ENCODE data around the gene B4GALT6. TPM values are rescaled to one million over a fixed set of nuclear protein-coding genes. Genes with fewer than 3 reads are reported as not detected.

Gene B4GALT6
- total and polyA plus RNA-seq, 2 of the 4 experiments (the other 2 are of a cell fraction), result 1.1 to 3.9 TPM

DNA sequence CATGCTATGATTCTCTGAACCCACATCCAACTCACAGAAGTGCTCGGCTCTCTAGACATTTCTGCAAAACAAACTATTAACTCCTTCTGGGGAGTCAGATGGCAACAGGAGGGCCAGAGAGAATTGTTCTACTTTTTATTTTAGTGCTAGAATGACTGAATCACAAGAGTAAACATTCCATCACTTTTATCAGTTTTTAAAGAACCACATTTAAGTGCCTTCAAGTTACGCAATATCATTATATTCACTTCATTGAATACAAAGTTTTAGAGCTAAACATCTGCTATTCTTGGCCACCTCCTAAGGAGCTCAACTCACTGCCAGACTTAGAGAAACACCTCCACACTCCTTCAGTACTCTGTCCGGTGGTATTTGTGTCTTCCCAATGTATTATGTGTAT, 22.4 kb downstream of the B4GALT6 start:
- H3K9me1 ChIP-seq (ENCODE audit: insufficient read depth, low read length), result no peaks in the 10 kb centered on the region
- in situ Hi-C loops (cut with MboI; ENCODE audit: low sequenced_read_pairs) (no loop called here), intact Hi-C loops (cut with micrococcal nuclease) (loop anchor here (5.0 kb wide), 1 partner anchor 45 kb away; no protein-coding TSS in a partner anchor), dilution Hi-C loops (cut with HindIII; ENCODE audit: low sequenced_read_pairs, unreplicated experiment) (no loop called here)
- H3K14ac ChIP-seq (replicated peaks; ENCODE audit: low read depth, low read length), result no peak overlapping the region
- ATAC-seq (ENCODE audit: low read depth) (no peak), DNase-seq (peak; percentile 35)
- H2BK20ac ChIP-seq (ENCODE audit: low read depth, low read length), result no peak overlapping the region
- no peaks in the 10 kb centered on the region for H4K20me1 ChIP-seq (ENCODE audit: insufficient read depth, low read length)
- H3K9ac ChIP-seq (ENCODE audit: low read depth, low read length), result no peak overlapping the region
- H3K4me1 ChIP-seq (ENCODE audit: control insufficient read depth, insufficient read depth, low read length), result no peaks in the 10 kb centered on the region
- no peaks in the 10 kb centered on the region for H3K9me3 ChIP-seq (ENCODE audit: control insufficient read depth, insufficient read depth, low read length)
- H4K8ac ChIP-seq (ENCODE audit: low read depth in 2 of 2, low read length in 2 of 2), result no peak overlapping the region
- H3K27ac ChIP-seq (ENCODE audit: insufficient read depth, low read length), result no peak overlapping the region
- H4K91ac ChIP-seq (ENCODE audit: insufficient read depth, low read depth, low read length), result no peak overlapping the region
- H3K4me3 ChIP-seq (ENCODE audit: insufficient read depth, low read depth, low read length), result no peak overlapping the region
- H2AFZ ChIP-seq (replicated peaks; ENCODE audit: low read length, poor library complexity), result no peak overlapping the region
- no peak overlapping the region for H2BK15ac ChIP-seq (ENCODE audit: low read depth, low read length)
- no peaks in the 10 kb centered on the region for H3K36me3 ChIP-seq (ENCODE audit: control insufficient read depth, insufficient read depth, low read length)
- H3K4ac ChIP-seq (ENCODE audit: low read depth, low read length), result no peak overlapping the region
- no peaks in the 10 kb centered on the region for H3K79me1 ChIP-seq (ENCODE audit: low read depth in 1 of 2, low read length in 2 of 2)
- no peak overlapping the region for H3K18ac ChIP-seq (ENCODE audit: low read depth, low read length)
- no peak overlapping the region for H3K56ac ChIP-seq (ENCODE audit: extremely low read depth, insufficient read depth, low read length)
- H2AK9ac ChIP-seq (replicated peaks; ENCODE audit: low read depth, low read length, poor library complexity), result no peak overlapping the region
- H2BK5ac ChIP-seq (ENCODE audit: low read depth, low read length, poor library complexity, severe bottlenecking), result no peak overlapping the region
- peak; percentile 91 for TF ChIP-seq CEBPB (IDR thresholded peaks at IDR 0.05; ENCODE audit: low read depth, low read length)
- TF ChIP-seq, protein P1, sequence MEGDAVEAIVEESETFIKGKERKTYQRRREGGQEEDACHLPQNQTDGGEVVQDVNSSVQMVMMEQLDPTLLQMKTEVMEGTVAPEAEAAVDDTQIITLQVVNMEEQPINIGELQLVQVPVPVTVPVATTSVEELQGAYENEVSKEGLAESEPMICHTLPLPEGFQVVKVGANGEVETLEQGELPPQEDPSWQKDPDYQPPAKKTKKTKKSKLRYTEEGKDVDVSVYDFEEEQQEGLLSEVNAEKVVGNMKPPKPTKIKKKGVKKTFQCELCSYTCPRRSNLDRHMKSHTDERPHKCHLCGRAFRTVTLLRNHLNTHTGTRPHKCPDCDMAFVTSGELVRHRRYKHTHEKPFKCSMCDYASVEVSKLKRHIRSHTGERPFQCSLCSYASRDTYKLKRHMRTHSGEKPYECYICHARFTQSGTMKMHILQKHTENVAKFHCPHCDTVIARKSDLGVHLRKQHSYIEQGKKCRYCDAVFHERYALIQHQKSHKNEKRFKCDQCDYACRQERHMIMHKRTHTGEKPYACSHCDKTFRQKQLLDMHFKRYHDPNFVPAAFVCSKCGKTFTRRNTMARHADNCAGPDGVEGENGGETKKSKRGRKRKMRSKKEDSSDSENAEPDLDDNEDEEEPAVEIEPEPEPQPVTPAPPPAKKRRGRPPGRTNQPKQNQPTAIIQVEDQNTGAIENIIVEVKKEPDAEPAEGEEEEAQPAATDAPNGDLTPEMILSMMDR (conservative IDR thresholded peaks at IDR 0.05; ENCODE audit: low read depth, low read length), result no peak
- H3K23ac ChIP-seq (ENCODE audit: low read depth, low read length), result no peak overlapping the region
- H2BK120ac ChIP-seq (ENCODE audit: low read depth, low read length), result no peak overlapping the region
- POLR2A ChIA-PET (ENCODE audit: unreplicated experiment), result interaction anchor here (0.6 kb wide), 1 partner anchor 8 kb away, joined by 3 read pairs; no protein-coding TSS in a partner anchor
- no TSS peak for BruUV-seq (replicated peaks)
- H3K27me3 ChIP-seq (ENCODE audit: control insufficient read depth, insufficient read depth, low read length), result no peaks in the 10 kb centered on the region
- CTCF ChIA-PET, result no interaction called here
- H3K4me2 ChIP-seq (ENCODE audit: low read depth, low read length), result no peak overlapping the region
- no peak overlapping the region for H2AK5ac ChIP-seq (ENCODE audit: low read depth, low read length)
- no CpG with 5 or more reads among the region's 3 CpGs for WGBS, 2 experiments (ENCODE audit: extremely low coverage in 2 of 2, insufficient read length in 1 of 2)
- no peak overlapping the region for H4K5ac ChIP-seq (ENCODE audit: low read depth, low read length)
